ENCODE measurements around the gene SPATA31A3.
"Not testable (repeated sequence)": the region's sequence is repeated elsewhere in the genome, so short reads cannot be mapped to it uniquely, and the experiment has no call there.

SPATA31A3 gene

GRCh38 chr9:66992450-66992849 lies at the start of gene SPATA31A3:
SPATA31A3 (minus strand) TSS chr9:66992550; CDS start chr9:66992521, 29 bp downstream.
- DNase-seq = not testable (repeated sequence)

GRCh38 chr9:66952576-66952975 lies 39.8 kb downstream of the SPATA31A3 start:
- not testable (repeated sequence) for DNase-seq

GRCh38 chr9:66942400-66943155 lies 49.8 kb downstream of the SPATA31A3 start:
- not testable (repeated sequence) for DNase-seq

- DNase-seq = not testable (repeated sequence)
These were observed 52.2 kb downstream of the SPATA31A3 start for GRCh38 chr9:66939878-66940830.

- not testable (repeated sequence) for DNase-seq
These were observed 54.0 kb downstream of the SPATA31A3 start for GRCh38 chr9:66938322-66938721.

GRCh38 chr9:66937662-66938061 lies 54.7 kb downstream of the SPATA31A3 start:
- DNase-seq = not testable (repeated sequence)

All from CD4-positive, alpha-beta T cell treated with Interleukin-10 for 1 hour (primary cell).